Endothelial cell of umbilical vein (primary cell): ENCODE results near the gene CUBN. TPM values are rescaled to one million over a fixed set of nuclear protein-coding genes. Genes with fewer than 3 reads are reported as not detected.

ENCODE experiments used
- BruUV-seq: library from RNA; stranded (reverse); fragments of 400-500 nt; replicated peaks from 2 replicates; lab custom pipeline; 2021; lab: Mats Ljungman, UMichigan
- CTCF ChIA-PET: fragments of 300-600, 350-600 bp; sonication (Branson Sonifier 250); formaldehyde crosslinking; loops from one replicate; lab custom pipeline; 2021; ENCODE audit warnings: antibody characterized with exemption, inconsistent platforms; lab: Charles Lee
- POLR2A ChIA-PET: fragments of 300-600, 350-600 bp; sonication (Branson Sonifier 250); formaldehyde crosslinking; loops from one replicate; lab custom pipeline; 2021; ENCODE audit warnings: antibody characterized with exemption, inconsistent platforms; lab: Charles Lee
- DNase-seq: peaks from one replicate; pipeline ENCODE4 v3.0.0-alpha.2; 2011; ENCODE audit warnings: low read depth, low spot score
- FAIRE-seq: peaks from 2 replicates; lab custom pipeline; 2011; peaks lifted over from hg19 to GRCh38; lab: Jason Lieb, UNC
- H2AFZ ChIP-seq: 2 replicates; pipeline ENCODE4 v1.6.0; 2012; ENCODE audit warnings: low read depth, low read length, control low read depth, inconsistent platforms
- H3K27ac ChIP-seq: 2 replicates; pipeline ENCODE4 v1.5.1; 2011; ENCODE audit warnings: low read depth, mild to moderate bottlenecking, control low read depth, low read length, moderate library complexity; ENCODE audit not compliant: insufficient read depth
- H3K27me3 ChIP-seq, 2 experiments: 2 replicates each; pipeline versions ENCODE4 v1.6.0 to v1.6.1; 2011; ENCODE audit warnings: low read length in 2 of 2, mixed read lengths in 1 of 2; ENCODE audit not compliant: control insufficient read depth in 2 of 2, insufficient read depth in 2 of 2
- H3K36me3 ChIP-seq, 2 experiments: 2 replicates in 1 of 2; 3 replicates in 1 of 2; pipeline ENCODE4 v1.5.1; 2011; ENCODE audit warnings: low read length in 2 of 2, mild to moderate bottlenecking in 1 of 2, moderate library complexity in 1 of 2; ENCODE audit not compliant: control insufficient read depth in 2 of 2, insufficient read depth in 2 of 2; ENCODE audit errors: extremely low read depth in 1 of 2
- H3K4me1 ChIP-seq: 3 replicates; pipeline ENCODE4 v1.5.1; 2011; ENCODE audit warnings: mild to moderate bottlenecking, low read length; ENCODE audit not compliant: control insufficient read depth, insufficient read depth; ENCODE audit errors: extremely low read depth
- H3K4me2 ChIP-seq: 2 replicates; pipeline ENCODE4 v1.6.1; 2011; ENCODE audit warnings: low read length, control low read depth, mixed read lengths; ENCODE audit not compliant: insufficient read depth
- H3K4me3 ChIP-seq, 3 experiments: fragments of 200-600 bp in 1 of 3; sonication (generic), shearing (Covaris generic) in 1 of 3; replicated peaks in 1 of 3; 2 replicates each; pipeline ENCODE4 v1.5.1; 2011 to 2016; ENCODE audit warnings: control low read depth in 3 of 3, low read length in 3 of 3, mild to moderate bottlenecking in 2 of 3, inconsistent platforms in 1 of 3, low read depth in 1 of 3, moderate library complexity in 1 of 3; ENCODE audit not compliant: insufficient read depth in 1 of 3
- H3K79me2 ChIP-seq: 2 replicates; pipeline ENCODE4 v1.6.0; 2012; ENCODE audit warnings: low read length, inconsistent platforms; ENCODE audit not compliant: control insufficient read depth, insufficient read depth
- H3K9ac ChIP-seq: replicated peaks from 2 replicates; pipeline ENCODE3; 2011; ENCODE audit warnings: low read length, control low read depth; ENCODE audit not compliant: insufficient read depth; ENCODE audit errors: extremely low read depth
- H3K9me1 ChIP-seq: replicated peaks from 3 replicates; pipeline ENCODE4 v1.6.0; 2011; ENCODE audit warnings: mild to moderate bottlenecking, low read length; ENCODE audit not compliant: control insufficient read depth, insufficient read depth; ENCODE audit errors: extremely low read depth
- H3K9me3 ChIP-seq: replicated peaks from 2 replicates; pipeline ENCODE4 v1.5.1; 2012; ENCODE audit warnings: low read length, inconsistent platforms; ENCODE audit not compliant: control insufficient read depth, insufficient read depth
- H4K20me1 ChIP-seq: replicated peaks from 2 replicates; pipeline ENCODE3; 2011; ENCODE audit warnings: mild to moderate bottlenecking, low read length; ENCODE audit not compliant: control insufficient read depth, insufficient read depth; ENCODE audit errors: extremely low read depth
- FOS ChIP-seq: IDR thresholded peaks from 2 replicates; pipeline ENCODE4 v1.6.1; 2011; ENCODE audit warnings: mild to moderate bottlenecking, low read length, moderate library complexity, borderline replicate concordance; ENCODE audit not compliant: insufficient read depth
- GATA2 ChIP-seq: IDR thresholded peaks from 2 replicates; pipeline ENCODE4 v1.7.0; 2011; ENCODE audit warnings: low read depth, mild to moderate bottlenecking, moderate library complexity, mixed read lengths, low read length; ENCODE audit not compliant: insufficient read length, insufficient read depth
- MAX ChIP-seq: IDR thresholded peaks from 2 replicates; pipeline ENCODE4 v1.6.1; 2011; ENCODE audit not compliant: insufficient read depth, insufficient read length
- MYC ChIP-seq: IDR thresholded peaks from one replicate; pipeline ENCODE4 v1.6.1; 2011; ENCODE audit warnings: mild to moderate bottlenecking, low read depth, low read length
- POLR2A ChIP-seq: IDR thresholded peaks from 2 replicates; pipeline ENCODE4 v1.6.1; 2012; ENCODE audit warnings: low read depth, mild to moderate bottlenecking, control low read depth, low read length
- POLR2AphosphoS5 ChIP-seq: IDR thresholded peaks from 2 replicates; pipeline ENCODE4 v1.6.1; 2012; ENCODE audit warnings: low read depth, mild to moderate bottlenecking, control low read depth, low read length, moderate library complexity; ENCODE audit not compliant: insufficient read depth
- dilution Hi-C: fragments of 300-500 bp; cut with MboI; formaldehyde crosslinking; loops from one replicate; pipeline ENCODE4 v1.15.0; 2019; ENCODE audit warnings: low sequenced_read_pairs; ENCODE audit not compliant: extremely low pct_ligation_motif_present
- intact Hi-C: fragments of 100-400 bp; cut with micrococcal nuclease; formaldehyde crosslinking; loops from one replicate; pipeline ENCODE4 v1.10.0; 2022
- polyA plus RNA-seq, 4 experiments: library from polyadenylated mRNA; depleted of rRNA in 3 of 4; stranded (reverse) in 3 of 4; unstranded in 1 of 4; fragments of >200 nt; gene quantifications; 2 replicates each; pipeline versions ENCODE4 v1.2.1 to v1.2.3, GENCODE V29; 2011 to 2012; ENCODE audit warnings: missing spikeins in 1 of 4
- total RNA-seq: library from RNA; stranded (reverse); gene quantifications from 2 replicates; pipeline ENCODE4 v1.2.3, GENCODE V29; 2021

Gene CUBN
- total and polyA plus RNA-seq, 2 donors (not counting 3 experiments of a cell fraction or from before 2014, with no cell fraction given), result 2.7 to 4.6 TPM

- no peak for FAIRE-seq
- DNase-seq, result no peak
- H2AFZ ChIP-seq, result no peak overlapping the region
- CTCF ChIA-PET, result no interaction called here
- no peak overlapping the region for H3K4me2 ChIP-seq
- no peak overlapping the region for H3K9ac ChIP-seq
- H3K27me3 ChIP-seq, result no peaks in the 10 kb centered on the region
- no peaks in the 10 kb centered on the region for H3K36me3 ChIP-seq
- TF ChIP-seq POLR2AphosphoS5 (no peak), FOS (no peak)
- H3K27ac ChIP-seq, result no peak overlapping the region
- no peak overlapping the region for H3K4me3 ChIP-seq
- intact Hi-C loops (no loop called here), dilution Hi-C loops (no loop called here)
- peaks cover 25% of the 10 kb centered on the region for H3K4me1 ChIP-seq
- no peaks in the 10 kb centered on the region for H3K9me1 ChIP-seq
- no peaks in the 10 kb centered on the region for H4K20me1 ChIP-seq
- POLR2A ChIA-PET, result no interaction called here
- H3K79me2 ChIP-seq, result peaks cover 23% of the 10 kb centered on the region
- BruUV-seq, result no TSS peak
- peaks cover 2% of the 10 kb centered on the region for H3K9me3 ChIP-seq
Observed at GRCh38 chr10:16819026-16819425, 310.6 kb downstream of the CUBN start.

GRCh38 chr10:16817125-16818019 is 312.2 kb downstream of the CUBN start, which contains the start of gene RSU1:
Gene RSU1, minus strand, starts transcription at chr10:16817424. Its CDS starts 343 bp downstream, at chr10:16817081.
- Histone ChIP-seq H3K4me1 (peaks cover 25% of the 10 kb centered on the region), H3K27ac (peak within 1 kb of the TSS; percentile 78), H3K36me3 (no peaks in the 10 kb centered on the region), H3K4me2 (peak within 1 kb of the TSS; percentile 93), H2AFZ (peak within 1 kb of the TSS; percentile 60), H3K4me3 (peak within 1 kb of the TSS; percentile 43 to 86 (median 62)), H3K9me3 (peaks cover 2% of the 10 kb centered on the region), H3K9ac (peak within 1 kb of the TSS; percentile 83), H3K79me2 (peaks cover 32% of the 10 kb centered on the region), H3K9me1 (no peaks in the 10 kb centered on the region), H3K27me3 (no peaks in the 10 kb centered on the region), H4K20me1 (no peaks in the 10 kb centered on the region)
- TF ChIP-seq MYC (peak; percentile 55), MAX (peak; percentile 53), POLR2AphosphoS5 (peak; percentile 72), GATA2 (no peak), FOS (no peak), POLR2A (peak; percentile 49)
- no TSS peak for BruUV-seq
- ChIA-PET POLR2A (interaction anchor here (0.5 to 1.5 kb wide), 9 partner anchors 8 to 915 kb away, joined by 3 to 5 read pairs (median 4); partner anchors contain the start of genes PTER and STAM), CTCF (interaction anchor here (0.8 to 1.8 kb wide), 11 partner anchors 8 to 939 kb away, joined by 3 to 17 read pairs (median 5); no protein-coding TSS in a partner anchor)
- intact Hi-C loops, result loop anchor here (1.0 kb wide), 1 partner anchor 15 kb away; no protein-coding TSS in a partner anchor
- DNase-seq, result peak; percentile 100
- dilution Hi-C loops, result no loop called here
- FAIRE-seq, result peak; percentile 97
